Retinal pigment epithelial cell (primary cell): Measurements from ENCODE around the gene ZNF423.

ENCODE experiments used
- DNase-seq: peaks from one replicate; pipeline ENCODE4 v3.0.0-alpha.2; 2010; ENCODE audit warnings: low read depth
- H3K4me3 ChIP-seq: 2 replicates; pipeline ENCODE4 v1.5.1; 2011; ENCODE audit warnings: mild to moderate bottlenecking, low read length, control low read depth, moderate library complexity
- CTCF ChIP-seq: conservative IDR thresholded peaks from 2 replicates; pipeline ENCODE4 v1.5.1; 2011; ENCODE audit warnings: low read depth, low read length, control low read depth, inconsistent platforms

ZNF423 gene

GRCh38 chr16:49706620-49707355 is 149.1 kb downstream of the ZNF423 start:
- TF ChIP-seq CTCF: no peak

GRCh38 chr16:49704586-49705155 is 151.2 kb downstream of the ZNF423 start:
- H3K4me3 ChIP-seq: no peak overlapping the region
- no peak for TF ChIP-seq CTCF
- DNase-seq: no peak

More at GRCh38 chr16:49706620-49707355, 149.1 kb downstream of the ZNF423 start:
- no peak overlapping the region for H3K4me3 ChIP-seq
- DNase-seq: no peak

GRCh38 chr16:49703483-49703882 is 152.4 kb downstream of the ZNF423 start:
- DNase-seq: no peak
- no peak for TF ChIP-seq CTCF
- H3K4me3 ChIP-seq: no peak overlapping the region

- no peak overlapping the region for H3K4me3 ChIP-seq
- no peak for DNase-seq
- no peak for TF ChIP-seq CTCF
Observed at GRCh38 chr16:49701789-49702494, 154.0 kb downstream of the ZNF423 start.

- DNase-seq: no peak
- no peak overlapping the region for H3K4me3 ChIP-seq
- no peak for TF ChIP-seq CTCF
Observed at GRCh38 chr16:49701065-49701685, 154.7 kb downstream of the ZNF423 start.

GRCh38 chr16:49700251-49701064 is 155.5 kb downstream of the ZNF423 start:
- DNase-seq: no peak
- no peak overlapping the region for H3K4me3 ChIP-seq
- TF ChIP-seq CTCF: no peak
